Neural progenitor cell (in vitro differentiated cells): ENCODE results near the gene FES. TPM values are rescaled to one million over a fixed set of nuclear protein-coding genes. Genes with fewer than 3 reads are reported as not detected.
A peak's percentile ranks its signal among the peaks of the same experiment; 100 is the strongest.

ENCODE experiments used
- DNase-seq: peaks from one replicate; pipeline ENCODE4 v3.0.0-alpha.2; 2016; ENCODE audit warnings: low spot score
- H2AFZ ChIP-seq: fragments of 200-600 bp; sonication (generic); replicated peaks from 2 replicates; pipeline ENCODE4 v1.6.1; 2016; ENCODE audit warnings: antibody characterized with exemption
- H3F3A ChIP-seq: fragments of 200-600 bp; sonication (generic); 2 replicates; pipeline ENCODE4 v1.6.1; 2016; ENCODE audit warnings: antibody characterized with exemption, low read depth
- H3K27ac ChIP-seq: fragments of 200-600 bp; sonication (generic); 2 replicates; pipeline ENCODE4 v1.5.1; 2016; ENCODE audit warnings: mild to moderate bottlenecking
- H3K27me3 ChIP-seq: fragments of 200-600 bp; sonication (generic); 2 replicates; pipeline ENCODE4 v1.6.1; 2016; ENCODE audit warnings: mild to moderate bottlenecking, moderate library complexity
- H3K36me3 ChIP-seq: fragments of 200-600 bp; sonication (generic); 2 replicates; pipeline ENCODE4 v1.5.1; 2016
- H3K4me1 ChIP-seq: fragments of 200-600 bp; sonication (generic); 2 replicates; pipeline ENCODE4 v1.6.1; 2016; ENCODE audit warnings: mixed run types
- H3K4me2 ChIP-seq: fragments of 200-600 bp; sonication (generic); 2 replicates; pipeline ENCODE4 v1.6.1; 2016
- H3K4me3 ChIP-seq: fragments of 200-600 bp; sonication (generic); 2 replicates; pipeline ENCODE4 v1.5.1; 2016
- H3K79me2 ChIP-seq: fragments of 200-600 bp; sonication (generic); 2 replicates; pipeline ENCODE4 v1.6.1; 2016; ENCODE audit warnings: low read depth
- H3K9ac ChIP-seq: fragments of 200-600 bp; sonication (generic); 2 replicates; pipeline ENCODE4 v1.6.1; 2016
- H3K9me3 ChIP-seq: fragments of 200-600 bp; sonication (generic); 2 replicates; pipeline ENCODE4 v1.5.1; 2016; ENCODE audit warnings: low read depth
- H4K20me1 ChIP-seq: fragments of 200-600 bp; sonication (generic); 2 replicates; pipeline ENCODE4 v1.6.1; 2016; ENCODE audit warnings: low read depth
- H3K27ac Mint-ChIP-seq: 3 replicates; pipeline ENCODE4 v1.8.0; 2021; ENCODE audit warnings: mixed read lengths
- H3K27me3 Mint-ChIP-seq: 2 replicates; pipeline ENCODE4 v1.8.0; 2022; ENCODE audit warnings: low read depth, mild to moderate bottlenecking, inconsistent platforms, moderate library complexity, mixed read lengths; ENCODE audit not compliant: insufficient read depth
- H3K36me3 Mint-ChIP-seq: 3 replicates; pipeline ENCODE4 v1.8.0; 2021; ENCODE audit warnings: mixed read lengths
- H3K4me1 Mint-ChIP-seq: 3 replicates; pipeline ENCODE4 v1.8.0; 2021; ENCODE audit warnings: mixed read lengths
- H3K4me3 Mint-ChIP-seq: 3 replicates; pipeline ENCODE4 v1.8.0; 2021; ENCODE audit warnings: mild to moderate bottlenecking, moderate library complexity, mixed read lengths
- H3K9me3 Mint-ChIP-seq: 3 replicates; pipeline ENCODE4 v1.8.0; 2020; ENCODE audit warnings: mixed read lengths
- CTCF ChIP-seq: fragments of 200-600 bp; sonication (generic); IDR thresholded peaks from 2 replicates; pipeline ENCODE4 v1.5.1; 2017; ENCODE audit warnings: antibody characterized with exemption, mild to moderate bottlenecking
- EZH2 ChIP-seq: fragments of 200-600 bp; sonication (generic); IDR thresholded peaks from 2 replicates; pipeline ENCODE4 v1.6.1; 2017; ENCODE audit warnings: antibody characterized with exemption, mild to moderate bottlenecking, moderate library complexity
- EZH2phosphoT487 ChIP-seq: fragments of 200-600 bp; sonication (generic); IDR thresholded peaks from 2 replicates; pipeline ENCODE4 v1.6.1; 2017; ENCODE audit warnings: antibody characterized with exemption
- total RNA-seq: library from RNA; depleted of rRNA; stranded (reverse); fragments of >200 nt; gene quantifications from 2 replicates; pipeline ENCODE4 v1.2.3, GENCODE V29; 2015; ENCODE audit warnings: low replicate concordance

The FES gene
- 11.7 and 14.1 TPM in 2 replicates for total RNA-seq

GRCh38 chr15:90883976-90884718, at the start of gene FES:
Gene FES, plus strand, starts transcription at chr15:90884504. Its CDS starts 542 bp downstream, at chr15:90885046.
- Mint-ChIP-seq H3K9me3 (no peaks in the 10 kb centered on the region), H3K36me3 (peaks cover 4% of the 10 kb centered on the region), H3K4me1 (peaks cover 17% of the 10 kb centered on the region), H3K4me3 (peak within 1 kb of the TSS; percentile 41), H3K27me3 (peaks cover 4% of the 10 kb centered on the region), H3K27ac (no peak within 1 kb of the TSS)
- DNase-seq, result peak; percentile 71
- Histone ChIP-seq H3F3A (peaks cover 16% of the 10 kb centered on the region), H2AFZ (peak within 1 kb of the TSS; percentile 96), H3K36me3 (no peaks in the 10 kb centered on the region), H3K4me3 (peak within 1 kb of the TSS; percentile 29), H3K9me3 (no peaks in the 10 kb centered on the region), H3K27ac (no peak within 1 kb of the TSS), H3K79me2 (no peaks in the 10 kb centered on the region), H3K27me3 (no peaks in the 10 kb centered on the region), H3K9ac (peak within 1 kb of the TSS; percentile 47), H4K20me1 (no peaks in the 10 kb centered on the region), H3K4me2 (peak within 1 kb of the TSS; percentile 72), H3K4me1 (peaks cover 13% of the 10 kb centered on the region)
- TF ChIP-seq EZH2phosphoT487 (no peak), CTCF (no peak), EZH2 (peak; percentile 58)

- H3K36me3 ChIP-seq, result no peaks in the 10 kb centered on the region
- H2AFZ ChIP-seq, result no peak overlapping the region
- Mint-ChIP-seq H3K27me3 (peaks cover 4% of the 10 kb centered on the region), H3K4me3 (no peak overlapping the region), H3K4me1 (peaks cover 24% of the 10 kb centered on the region), H3K27ac (peak overlapping the region; percentile 30), H3K36me3 (no peaks in the 10 kb centered on the region), H3K9me3 (no peaks in the 10 kb centered on the region)
- H3K27ac ChIP-seq, result no peak overlapping the region
- no peaks in the 10 kb centered on the region for H3K79me2 ChIP-seq
- H4K20me1 ChIP-seq, result no peaks in the 10 kb centered on the region
- TF ChIP-seq EZH2 (no peak), EZH2phosphoT487 (no peak), CTCF (no peak)
- no peak overlapping the region for H3K4me3 ChIP-seq
- H3K4me1 ChIP-seq, result peaks cover 9% of the 10 kb centered on the region
- no peaks in the 10 kb centered on the region for H3K27me3 ChIP-seq
- no peak overlapping the region for H3K9ac ChIP-seq
- no peak overlapping the region for H3K4me2 ChIP-seq
- no peak for DNase-seq
- peaks cover 13% of the 10 kb centered on the region for H3F3A ChIP-seq
- H3K9me3 ChIP-seq, result no peaks in the 10 kb centered on the region
Measured at GRCh38 chr15:90834626-90835025, 49.7 kb upstream of the FES start.

DNA sequence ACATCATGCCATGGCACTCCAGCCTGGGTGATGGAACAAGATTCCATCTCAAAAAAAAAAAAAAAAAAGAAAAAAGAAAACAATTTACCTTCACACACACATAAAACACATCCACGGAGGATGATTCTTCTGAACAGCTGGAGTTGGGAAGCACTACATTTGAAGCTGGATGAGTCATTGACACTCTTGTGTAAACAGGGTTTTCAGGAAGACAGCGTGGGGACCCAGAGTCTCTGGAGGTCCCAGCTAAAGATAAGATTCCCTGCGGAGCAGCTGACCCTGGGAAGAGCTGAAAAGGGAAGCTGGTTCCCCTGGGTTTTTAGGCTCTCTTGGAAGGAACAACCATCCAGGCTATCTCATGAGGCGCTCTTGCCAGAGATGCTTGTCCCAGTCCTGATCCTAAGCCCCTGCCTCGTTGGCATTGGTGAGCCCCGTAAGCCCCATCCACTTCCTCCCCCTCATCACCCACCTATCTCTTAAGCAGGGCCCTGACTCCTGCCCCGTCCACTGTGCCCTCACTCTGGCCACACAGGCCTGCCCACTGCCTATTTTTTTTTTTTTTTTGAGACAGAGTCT, 47.9 kb upstream of the FES start:
- no peak for TF ChIP-seq CTCF
- TF ChIP-seq EZH2phosphoT487, result no peak
- TF ChIP-seq EZH2, result no peak
- Histone ChIP-seq H3K4me2 (no peak overlapping the region), H3K79me2 (no peaks in the 10 kb centered on the region)

More for the DNA sequence above, 47.9 kb upstream of the FES start:
- no peaks in the 10 kb centered on the region for H3K27me3 ChIP-seq
- no peak overlapping the region for H2AFZ ChIP-seq
- no peaks in the 10 kb centered on the region for H3K36me3 ChIP-seq
- H3K27ac ChIP-seq, result no peak overlapping the region
- no peak overlapping the region for H3K27ac Mint-ChIP-seq
- no peaks in the 10 kb centered on the region for H4K20me1 ChIP-seq
- no peak for DNase-seq
- H3K4me3 Mint-ChIP-seq, result no peak overlapping the region
- H3K36me3 Mint-ChIP-seq, result no peaks in the 10 kb centered on the region
- no peak overlapping the region for H3K4me3 ChIP-seq
- peaks cover 30% of the 10 kb centered on the region for H3F3A ChIP-seq
- H3K4me1 ChIP-seq, result peaks cover 24% of the 10 kb centered on the region
- H3K9ac ChIP-seq, result no peak overlapping the region
- no peaks in the 10 kb centered on the region for H3K9me3 Mint-ChIP-seq
- peaks cover 34% of the 10 kb centered on the region for H3K4me1 Mint-ChIP-seq
- peaks cover 4% of the 10 kb centered on the region for H3K27me3 Mint-ChIP-seq
- no peaks in the 10 kb centered on the region for H3K9me3 ChIP-seq
